A549 (cell line): ENCODE data around the gene SLC1A1. TPM values are rescaled to one million over a fixed set of nuclear protein-coding genes. Genes with fewer than 3 reads are reported as not detected.

Source experiments
- ATAC-seq, 2 experiments: fragments of 200-7000 bp in 1 of 2; fragments of >200 bp in 1 of 2; cut with Nextera tagmentation in 1 of 2; cut with Tn5 transposase in 1 of 2; 3 replicates each; pipeline versions ENCODE4 v1.8.0 to v1.9.1; 2018 to 2020; ENCODE audit warnings: mild to moderate bottlenecking in 1 of 2, moderate library complexity in 1 of 2
- CTCF ChIA-PET: fragments of 300-600 bp; sonication (Branson Sonifier 250); formaldehyde crosslinking; extraction: SDS; loops from one replicate; lab custom pipeline; 2021; ENCODE audit warnings: antibody characterized with exemption, inconsistent platforms; lab: Yijun Ruan, JAX
- POLR2A ChIA-PET: fragments of 350-600 bp; formaldehyde crosslinking; extraction: SDS; loops from one replicate; lab custom pipeline; 2021; ENCODE audit warnings: antibody characterized with exemption, inconsistent platforms; lab: Yijun Ruan, JAX
- DNase-seq, 2 experiments: peaks; one replicate each; pipeline versions ENCODE4 v3.0.0 to v3.0.0-alpha.2; 2011 to 2016; ENCODE audit warnings: low read depth in 1 of 2, low spot score in 1 of 2
- FAIRE-seq: peaks from 2 replicates; lab custom pipeline; 2011; peaks lifted over from hg19 to GRCh38; lab: Jason Lieb, UNC
- H3K27ac ChIP-seq, 2 experiments: fragments of >200 bp; sonication (Bioruptor Twin); formaldehyde crosslinking; 3 replicates each; pipeline ENCODE4 v1.5.1; 2016 to 2017
- H3K4me1 ChIP-seq: fragments of >200 bp; sonication (Bioruptor Twin); formaldehyde crosslinking; 3 replicates; pipeline ENCODE4 v1.6.1; 2016
- H3K4me2 ChIP-seq: fragments of >200 bp; sonication (Bioruptor Twin); formaldehyde crosslinking; 3 replicates; pipeline ENCODE4 v1.6.1; 2016
- H3K4me3 ChIP-seq: fragments of >200 bp; sonication (Bioruptor Twin); formaldehyde crosslinking; 3 replicates; pipeline ENCODE4 v1.5.1; 2016
- H3K9me3 ChIP-seq: fragments of >200 bp; sonication (Bioruptor Twin); formaldehyde crosslinking; 3 replicates; pipeline ENCODE4 v1.6.1; 2016
- CBX8 ChIP-seq: fragments of 200-600 bp; sonication (generic); IDR thresholded peaks from 2 replicates; pipeline ENCODE4 v1.6.1; 2016
- CTCF ChIP-seq: fragments of >200 bp; sonication (Bioruptor Twin); formaldehyde crosslinking; IDR thresholded peaks from 3 replicates; pipeline ENCODE4 v1.5.1; 2016
- E2F6 ChIP-seq: IDR thresholded peaks from 2 replicates; pipeline ENCODE4 v1.6.1; 2012; ENCODE audit warnings: low read depth, borderline replicate concordance
- EHF ChIP-seq: fragments of 250-450 bp; sonication (Bioruptor Pico); IDR thresholded peaks from 2 replicates; pipeline ENCODE4 v1.5.0; 2020; ENCODE audit warnings: mild to moderate bottlenecking
- EHMT2 ChIP-seq: fragments of 200-600 bp; sonication (generic); IDR thresholded peaks from 2 replicates; pipeline ENCODE4 v1.6.1; 2016; ENCODE audit warnings: antibody characterized with exemption, low read depth, mild to moderate bottlenecking, moderate library complexity
- ELK1 ChIP-seq: fragments of 150-350 bp; IDR thresholded peaks from 2 replicates; pipeline ENCODE4 v1.6.1; 2014; ENCODE audit warnings: low read depth, mild to moderate bottlenecking, low read length
- ESRRA ChIP-seq: fragments of 150-350 bp; IDR thresholded peaks from 2 replicates; pipeline ENCODE4 v1.6.1; 2014; ENCODE audit warnings: mild to moderate bottlenecking, low read length, borderline replicate concordance
- FOSB ChIP-seq: fragments of 250-450 bp; sonication (Bioruptor Pico); IDR thresholded peaks from 2 replicates; pipeline ENCODE4 v1.5.0; 2020; ENCODE audit warnings: mild to moderate bottlenecking, moderate library complexity
- FOXS1 ChIP-seq: fragments of 250-450 bp; sonication (Bioruptor Pico); IDR thresholded peaks from 2 replicates; pipeline ENCODE4 v1.5.0; 2020; ENCODE audit warnings: mild to moderate bottlenecking, moderate library complexity
- GATA3 ChIP-seq: IDR thresholded peaks from 2 replicates; pipeline ENCODE4 v1.6.1; 2012; ENCODE audit warnings: borderline replicate concordance
- HEYL ChIP-seq: fragments of 250-450 bp; sonication (Bioruptor Pico); IDR thresholded peaks from 2 replicates; pipeline ENCODE4 v1.8.0; 2021; ENCODE audit warnings: mild to moderate bottlenecking, moderate library complexity
- HOXB13 ChIP-seq: fragments of 250-450 bp; sonication (Bioruptor Pico); IDR thresholded peaks from 2 replicates; pipeline ENCODE4 v1.5.0; 2020; ENCODE audit warnings: low read depth, mild to moderate bottlenecking, moderate library complexity
- HOXB5 ChIP-seq: fragments of 250-450 bp; sonication (Bioruptor Pico); IDR thresholded peaks from 2 replicates; pipeline ENCODE4 v1.5.0; 2020; ENCODE audit warnings: mild to moderate bottlenecking, moderate library complexity
- KDM5A ChIP-seq: fragments of 200-600 bp; sonication (generic); IDR thresholded peaks from 2 replicates; pipeline ENCODE4 v1.6.1; 2016; ENCODE audit warnings: antibody characterized with exemption, mild to moderate bottlenecking
- MAZ ChIP-seq: fragments of 150-350 bp; IDR thresholded peaks from 2 replicates; pipeline ENCODE4 v1.6.1; 2014; ENCODE audit warnings: antibody characterized with exemption, low read depth, low read length, borderline replicate concordance
- MYC ChIP-seq: IDR thresholded peaks from 2 replicates; pipeline ENCODE4 v1.6.1; 2012; ENCODE audit warnings: mild to moderate bottlenecking, inconsistent platforms, low read length, improper control_type of control experiment, borderline replicate concordance
- NR3C1 ChIP-seq: fragments of >200 bp; sonication (Bioruptor Twin); formaldehyde crosslinking; IDR thresholded peaks from 3 replicates; pipeline ENCODE4 v1.6.1; 2017
- PHF8 ChIP-seq: fragments of 200-600 bp; sonication (generic); IDR thresholded peaks from 2 replicates; pipeline ENCODE4 v1.6.1; 2016; ENCODE audit warnings: low read depth, mild to moderate bottlenecking, antibody characterized with exemption, moderate library complexity, borderline replicate concordance
- POLR2AphosphoS2 ChIP-seq: conservative IDR thresholded peaks from 2 replicates; pipeline ENCODE4 v1.6.1; 2012; ENCODE audit warnings: low read length, improper control_type of control experiment, inconsistent platforms
- RAD21 ChIP-seq, 2 experiments: fragments of >200 bp in 1 of 2; sonication (Bioruptor Twin) in 1 of 2; formaldehyde crosslinking in 1 of 2; IDR thresholded peaks in 1 of 2; conservative IDR thresholded peaks in 1 of 2; 2 replicates in 1 of 2; 3 replicates in 1 of 2; pipeline ENCODE4 v1.6.1; 2012 to 2018; ENCODE audit warnings: inconsistent platforms in 1 of 2
- RCOR1 ChIP-seq: fragments of 150-350 bp; IDR thresholded peaks from 2 replicates; pipeline ENCODE4 v1.6.1; 2014; ENCODE audit warnings: antibody characterized with exemption, low read length, low read depth
- REST ChIP-seq: fragments of 200-600 bp; sonication (generic); IDR thresholded peaks from 2 replicates; pipeline ENCODE4 v1.6.1; 2016; ENCODE audit warnings: antibody characterized with exemption, mild to moderate bottlenecking, moderate library complexity
- RFX5 ChIP-seq: fragments of 450-650 bp; IDR thresholded peaks from 2 replicates; pipeline ENCODE4 v1.7.1; 2014; ENCODE audit warnings: antibody characterized with exemption, mild to moderate bottlenecking, moderate library complexity
- SREBF2 ChIP-seq: fragments of 450-650 bp; IDR thresholded peaks from 2 replicates; pipeline ENCODE4 v1.6.1; 2014; ENCODE audit warnings: mild to moderate bottlenecking, moderate library complexity
- TFCP2L1 ChIP-seq: fragments of 250-450 bp; sonication (Bioruptor Pico); IDR thresholded peaks from 2 replicates; pipeline ENCODE4 v1.5.0; 2021; ENCODE audit warnings: mild to moderate bottlenecking
- ZC3H11A ChIP-seq: fragments of 450-650 bp; IDR thresholded peaks from 2 replicates; pipeline ENCODE4 v1.6.1; 2014; ENCODE audit warnings: antibody characterized with exemption, mild to moderate bottlenecking
- WGBS: methylation state at CpG from one replicate; pipeline ENCODE4 v1.1.6; 2017; ENCODE audit errors: missing lambda C conversion rate; 5-methylcytosine and 5-hydroxymethylcytosine counted together
- polyA plus RNA-seq, 4 experiments: library from polyadenylated mRNA; depleted of rRNA in 3 of 4; stranded (reverse); fragments of >200 nt; fragmentation: RNase III in 1 of 4; extraction: RNeasy Plus Mini Kit Qiagen cat#74134 plus additional on column Dnase treatment in 1 of 4; gene quantifications; 2 replicates in 3 of 4; 3 replicates in 1 of 4; pipeline ENCODE4 v1.2.3, GENCODE V29; 2011 to 2017

SLC1A1 gene
- polyA plus RNA-seq, 2 of the 4 experiments (the other 2 are of a cell fraction): 0.66 to 1.3 TPM

GRCh38 chr9:4509590-4509984 is 19.3 kb downstream of the SLC1A1 start:
- DNase-seq: no peak
- TF ChIP-seq HOXB5: no peak
- no peak for TF ChIP-seq ESRRA
- TF ChIP-seq EHMT2: no peak
- TF ChIP-seq CTCF: no peak
- no peak for TF ChIP-seq REST
- no peak for TF ChIP-seq FOXS1 (CRISPR knock-in tag)
- no peak for TF ChIP-seq ZC3H11A
- TF ChIP-seq CBX8: no peak
- no peak for TF ChIP-seq KDM5A
- no peak for TF ChIP-seq E2F6
- no peak for TF ChIP-seq SREBF2
- no peak for TF ChIP-seq PHF8
- no peak for TF ChIP-seq EHF
- TF ChIP-seq RFX5: no peak
- no peak for TF ChIP-seq RAD21 (conservative IDR thresholded peaks at IDR 0.05 in 1 of 2, IDR thresholded peaks at IDR 0.05 in 1 of 2)
- no peaks in the 10 kb centered on the region for H3K4me1 ChIP-seq
- no peak overlapping the region for H3K4me3 ChIP-seq
- ChIA-PET POLR2A (no interaction called here), CTCF (interaction anchor here (1.4 kb wide), 1 partner anchor 23 kb away, joined by 3 read pairs; no protein-coding TSS in a partner anchor)
- FAIRE-seq: no peak
- H3K27ac ChIP-seq: no peak overlapping the region
- WGBS: 84% methylated on average over 3 of the region's 3 CpGs
- no peak overlapping the region for H3K4me2 ChIP-seq
- no peak for ATAC-seq
- H3K9me3 ChIP-seq: no peaks in the 10 kb centered on the region

GRCh38 chr9:4510546-4511322 is 20.5 kb downstream of the SLC1A1 start:
- 66% methylated on average over 4 of the region's 4 CpGs for whole genome bisulfite sequencing
- H3K4me1 ChIP-seq: no peaks in the 10 kb centered on the region
- no peak for DNase-seq
- H3K4me2 ChIP-seq: no peak overlapping the region
- ChIA-PET CTCF (interaction anchor here (0.5 to 1.4 kb wide), 2 partner anchors 24 to 518 kb away, joined by 3 read pairs; no protein-coding TSS in a partner anchor), POLR2A (no interaction called here)
- H3K9me3 ChIP-seq: no peaks in the 10 kb centered on the region
- no peak for FAIRE-seq
- no peak overlapping the region for H3K4me3 ChIP-seq
- no peak for ATAC-seq
- no peak overlapping the region for H3K27ac ChIP-seq
- no peak for TF ChIP-seq RCOR1
- TF ChIP-seq GATA3: no peak
- no peak for TF ChIP-seq RFX5
- no peak for TF ChIP-seq MAZ
- TF ChIP-seq HEYL (CRISPR knock-in tag): no peak
- TF ChIP-seq MYC: no peak
- no peak for TF ChIP-seq NR3C1
- TF ChIP-seq RAD21 (conservative IDR thresholded peaks at IDR 0.05 in 1 of 2, IDR thresholded peaks at IDR 0.05 in 1 of 2): no peak
- no peak for TF ChIP-seq POLR2AphosphoS2
- TF ChIP-seq REST: no peak
- TF ChIP-seq FOSB (CRISPR knock-in tag): no peak
- TF ChIP-seq HOXB13 (CRISPR knock-in tag): no peak
- TF ChIP-seq ELK1: no peak
- no peak for TF ChIP-seq TFCP2L1 (CRISPR knock-in tag)
